Transverse colon (tissue), 4 donors: ENCODE results near the gene MPRIP. TPM values are rescaled to one million over a fixed set of nuclear protein-coding genes. Genes with fewer than 3 reads are reported as not detected.

ENCODE experiments used
- DNase-seq: peaks from one replicate; pipeline ENCODE4 v3.0.0-alpha.2; 2019
- H3K27ac ChIP-seq, 4 donors: fragments of 200-600 bp; sonication (generic); 2 replicates each; pipeline ENCODE4 v1.5.1; 2016 to 2018; ENCODE audit warnings: inconsistent platforms in 4 of 4
- H3K27me3 ChIP-seq: fragments of 200-600 bp; sonication (generic); 2 replicates; pipeline ENCODE4 v1.5.1; 2017; ENCODE audit warnings: inconsistent platforms
- H3K36me3 ChIP-seq, 4 donors: fragments of 200-600 bp; sonication (generic); 2 replicates each; pipeline ENCODE4 v1.5.1; 2017 to 2019; ENCODE audit warnings: inconsistent platforms in 4 of 4
- H3K4me1 ChIP-seq, 4 donors: fragments of 200-600 bp; sonication (generic); 2 replicates each; pipeline ENCODE4 v1.5.1; 2017 to 2020; ENCODE audit warnings: inconsistent platforms in 4 of 4
- H3K4me3 ChIP-seq, 4 donors: fragments of 200-600 bp; sonication (generic); 1 replicate in 1 of 4; 2 replicates in 3 of 4; pipeline versions ENCODE4 v1.5.1 to v1.6.1; 2017 to 2019; ENCODE audit warnings: inconsistent platforms in 4 of 4
- H3K9me3 ChIP-seq, 2 donors: fragments of 200-600 bp; sonication (generic); 2 replicates each; pipeline ENCODE4 v1.5.1; 2017 to 2019; ENCODE audit warnings: inconsistent platforms in 2 of 2
- CTCF ChIP-seq, 5 experiments: fragments of 200-600 bp in 3 of 5; fragments of 450-650 bp in 2 of 5; sonication (generic) in 3 of 5; IDR thresholded peaks; 1 replicate in 2 of 5; 2 replicates in 3 of 5; pipeline ENCODE4 v1.5.1; 2016 to 2017; ENCODE audit warnings: antibody characterized with exemption in 5 of 5, inconsistent platforms in 3 of 5, mild to moderate bottlenecking in 2 of 5, moderate library complexity in 1 of 5
- EP300 ChIP-seq: sonication (generic); formaldehyde crosslinking; IDR thresholded peaks from one replicate; pipeline ENCODE4 v1.6.1; 2017; ENCODE audit warnings: antibody characterized with exemption, low read depth
- POLR2A ChIP-seq: fragments of 450-650 bp; IDR thresholded peaks from one replicate; pipeline ENCODE4 v1.6.1; 2016; ENCODE audit warnings: antibody characterized with exemption, mild to moderate bottlenecking, moderate library complexity
- POLR2AphosphoS5 ChIP-seq, 3 donors: sonication (generic); formaldehyde crosslinking; IDR thresholded peaks; one replicate each; pipeline ENCODE4 v1.6.1; 2016; ENCODE audit warnings: antibody characterized with exemption in 3 of 3
- WGBS, 2 donors: methylation state at CpG; one replicate each; pipeline ENCODE4 v1.1.5; 2018; ENCODE audit warnings: low coverage in 1 of 2; 5-methylcytosine and 5-hydroxymethylcytosine counted together
- in situ Hi-C, 4 donors: fragments of 200-750 bp; cut with MboI; loops; one replicate each; pipeline versions ENCODE4 v1.15.0 to v1.15.1; 2017; ENCODE audit warnings: low sequenced_read_pairs in 3 of 4, low pct_ligation_motif_present in 1 of 4, low pct_unique_long_range_greater_than_20kb in 1 of 4
- intact Hi-C: fragments of 100-400 bp; cut with DNase I; formaldehyde crosslinking; loops from one replicate; pipeline ENCODE4 v1.15.1; 2023; ENCODE audit warnings: low total_unique reads
- total RNA-seq, 4 donors: library from RNA; depleted of rRNA; stranded (reverse); fragments of >200 nt; gene quantifications; one replicate each; pipeline ENCODE4 v1.1.0, GENCODE V29; 2016

MPRIP gene
- total RNA-seq, 4 donors from 2014 or later = 124 to 368 (median 158) TPM

- in situ Hi-C loops = no loop called here
- H3K4me3 ChIP-seq = no peak overlapping the region
- intact Hi-C loops = no loop called here
- WGBS, 2 donors = 75 to 85% methylated on average over 2 to 9 of the region's 9 CpGs
- H3K27ac ChIP-seq = no peak overlapping the region
- peaks cover 0 to 44% (median 15%) of the 10 kb centered on the region in 4 donors for H3K36me3 ChIP-seq
- H3K27me3 ChIP-seq = no peaks in the 10 kb centered on the region
- H3K4me1 ChIP-seq = no peaks in the 10 kb centered on the region
- no peak for DNase-seq
- H3K9me3 ChIP-seq = no peaks in the 10 kb centered on the region
- TF ChIP-seq CTCF (IDR thresholded peaks at IDR 0.05) (no peak), EP300 (no peak), POLR2AphosphoS5 (IDR thresholded peaks at IDR 0.05) (no peak), POLR2A (no peak)
Measured at GRCh38 chr17:17170346-17170985, 128.2 kb downstream of the MPRIP start.

GRCh38 chr17:17171186-17171585 is 128.9 kb downstream of the MPRIP start:
- WGBS, 2 donors = 80 to 88% methylated on average over 2 to 7 of the region's 7 CpGs
- Histone ChIP-seq H3K9me3 (no peaks in the 10 kb centered on the region), H3K36me3 (peaks cover 0 to 40% (median 17%) of the 10 kb centered on the region in 4 donors), H3K27ac (no peak overlapping the region), H3K4me3 (no peak overlapping the region), H3K27me3 (no peaks in the 10 kb centered on the region), H3K4me1 (no peaks in the 10 kb centered on the region)
- TF ChIP-seq POLR2AphosphoS5 (IDR thresholded peaks at IDR 0.05) (no peak), CTCF (IDR thresholded peaks at IDR 0.05) (no peak), POLR2A (no peak), EP300 (no peak)
- no peak for DNase-seq
- in situ Hi-C loops = no loop called here
- intact Hi-C loops = no loop called here

- no peaks in the 10 kb centered on the region for H3K27me3 ChIP-seq
- DNase-seq = no peak
- peaks cover 0 to 45% (median 16%) of the 10 kb centered on the region in 4 donors for H3K36me3 ChIP-seq
- no peak overlapping the region for H3K27ac ChIP-seq
- H3K4me1 ChIP-seq = no peaks in the 10 kb centered on the region
- in situ Hi-C loops = no loop called here
- H3K9me3 ChIP-seq = no peaks in the 10 kb centered on the region
- TF ChIP-seq POLR2A = no peak
- no peak for TF ChIP-seq CTCF (IDR thresholded peaks at IDR 0.05)
- no peak for TF ChIP-seq EP300
- TF ChIP-seq POLR2AphosphoS5 (IDR thresholded peaks at IDR 0.05) = no peak
- intact Hi-C loops = no loop called here
- H3K4me3 ChIP-seq = no peak overlapping the region
- WGBS, 2 donors = 78 to 80% methylated on average over 4 to 21 of the region's 26 CpGs
Measured at GRCh38 chr17:17172001-17172939, 130.0 kb downstream of the MPRIP start.

- no peak for TF ChIP-seq EP300
- no peak overlapping the region for H3K27ac ChIP-seq
- no peak overlapping the region for H3K4me3 ChIP-seq
- in situ Hi-C loops (no loop called here), intact Hi-C loops (no loop called here)
- peaks cover 0 to 53% (median 19%) of the 10 kb centered on the region in 4 donors for H3K36me3 ChIP-seq
- 81% methylated on average over 9 of the region's 9 CpGs; no CpG with 5 or more reads in 1 of the 2 donors for WGBS, 2 donors
- no peaks in the 10 kb centered on the region for H3K4me1 ChIP-seq
- no peaks in the 10 kb centered on the region for H3K9me3 ChIP-seq
- no peak for DNase-seq
- no peaks in the 10 kb centered on the region for H3K27me3 ChIP-seq
Measured at GRCh38 chr17:17172990-17173389, 130.7 kb downstream of the MPRIP start.
